ENCODE results near the gene SCAP. TPM values are rescaled to one million over a fixed set of nuclear protein-coding genes. Genes with fewer than 3 reads are reported as not detected.
"Not testable (repeated sequence)": the region's sequence is repeated elsewhere in the genome, so short reads cannot be mapped to it uniquely, and the experiment has no call there.

SCAP gene
- total RNA-seq, 4 donors from 2014 or later = 73.4 to 128 (median 88.4) TPM

- Histone ChIP-seq H3K36me3 (peaks cover 0 to 30% (median 0%) of the 10 kb centered on the region in 3 donors), H3K4me1 (no peaks in the 10 kb centered on the region), H3K4me3 (no peak overlapping the region), H3K27me3 (no peaks in the 10 kb centered on the region), H3K9me3 (no peaks in the 10 kb centered on the region), H3K27ac (no peak overlapping the region)
- DNase-seq (ENCODE audit: low spot score in 2 of 2) = no peak
- 72 to 73% methylated on average over 3 of the region's 3 CpGs for whole genome bisulfite sequencing, 2 donors
- TF ChIP-seq CTCF (IDR thresholded peaks at IDR 0.05) (no peak), POLR2A (IDR thresholded peaks at IDR 0.05) (no peak), EP300 (IDR thresholded peaks at IDR 0.05) (no peak)
Measured at GRCh38 chr3:47485812-47486211, 10.1 kb upstream of the SCAP start.

- Histone ChIP-seq H3K4me1 (no peaks in the 10 kb centered on the region), H3K4me3 (no peak overlapping the region), H3K36me3 (no peaks in the 10 kb centered on the region), H3K27ac (no peak overlapping the region), H3K9me3 (no peaks in the 10 kb centered on the region), H3K27me3 (no peaks in the 10 kb centered on the region)
- TF ChIP-seq POLR2A (IDR thresholded peaks at IDR 0.05) (no peak), CTCF (IDR thresholded peaks at IDR 0.05) (no peak), EP300 (IDR thresholded peaks at IDR 0.05) (no peak)
- WGBS, 2 donors = 35 to 46% methylated on average over 2 of the region's 2 CpGs
- no peak for DNase-seq (ENCODE audit: low spot score in 2 of 2)
Measured at GRCh38 chr3:47482366-47482765, 6.6 kb upstream of the SCAP start.

GRCh38 chr3:47481763-47482162, 6.0 kb upstream of the SCAP start:
- H3K4me1 ChIP-seq; H3K36me3 ChIP-seq; DNase-seq (ENCODE audit: low spot score in 2 of 2); H3K9me3 ChIP-seq; H3K27me3 ChIP-seq; H3K4me3 ChIP-seq; H3K27ac ChIP-seq: not testable (repeated sequence)
- 52 to 62% methylated on average over 4 of the region's 4 CpGs for WGBS, 2 donors

- H3K4me3 ChIP-seq; H3K9me3 ChIP-seq; DNase-seq (ENCODE audit: low spot score in 2 of 2); H3K27ac ChIP-seq; H3K36me3 ChIP-seq; H3K27me3 ChIP-seq: not testable (repeated sequence)
- 94 to 96% methylated on average over 6 of the region's 6 CpGs for WGBS, 2 donors
- H3K4me1 ChIP-seq = peaks cover 0 to 12% (median 11%) of the 10 kb centered on the region in 4 donors
Measured at GRCh38 chr3:47480267-47480666, 4.5 kb upstream of the SCAP start.

GRCh38 chr3:47479826-47480160, 4.1 kb upstream of the SCAP start:
- no peak for DNase-seq (ENCODE audit: low spot score in 2 of 2)
- Histone ChIP-seq H3K27ac (no peak overlapping the region), H3K36me3 (no peaks in the 10 kb centered on the region), H3K4me1 (peaks cover 0 to 14% (median 13%) of the 10 kb centered on the region in 4 donors), H3K9me3 (no peaks in the 10 kb centered on the region), H3K27me3 (no peaks in the 10 kb centered on the region), H3K4me3 (no peak overlapping the region)
- 92% methylated on average over 2 of the region's 2 CpGs for WGBS, 2 donors
- TF ChIP-seq POLR2A (IDR thresholded peaks at IDR 0.05) = no peak
- TF ChIP-seq CTCF (IDR thresholded peaks at IDR 0.05) = no peak
- TF ChIP-seq EP300 (IDR thresholded peaks at IDR 0.05) = no peak

- Histone ChIP-seq H3K27me3 (no peaks in the 10 kb centered on the region), H3K4me1 (peaks cover 0 to 30% (median 18%) of the 10 kb centered on the region in 4 donors), H3K4me3 (no peak overlapping the region), H3K36me3 (no peaks in the 10 kb centered on the region), H3K9me3 (no peaks in the 10 kb centered on the region), H3K27ac (no peak overlapping the region)
- TF ChIP-seq CTCF (IDR thresholded peaks at IDR 0.05) (no peak), EP300 (IDR thresholded peaks at IDR 0.05) (no peak), POLR2A (IDR thresholded peaks at IDR 0.05) (no peak)
- DNase-seq (ENCODE audit: low spot score in 2 of 2) = no peak
Measured at GRCh38 chr3:47478022-47478421, 2.3 kb upstream of the SCAP start.

All from tibial nerve (tissue), 4 donors.